Liver (tissue), 9 donors: ENCODE measurements around the gene CEP20. TPM values are rescaled to one million over a fixed set of nuclear protein-coding genes. Genes with fewer than 3 reads are reported as not detected.

Experiments used
- DNase-seq: peaks from one replicate; pipeline ENCODE4 v3.0.0-alpha.2; 2017; ENCODE audit warnings: low spot score
- H3K27ac ChIP-seq, 2 donors: one replicate each; pipeline ENCODE4 v1.7.0; 2013; ENCODE audit warnings: inconsistent platforms in 2 of 2, low read length in 2 of 2, control low read depth in 1 of 2, low read depth in 1 of 2, mild to moderate bottlenecking in 1 of 2
- H3K27me3 ChIP-seq, 4 donors: one replicate each; pipeline versions ENCODE4 v1.6.1 to v1.7.0; 2013; ENCODE audit warnings: low read length in 3 of 4, inconsistent platforms in 1 of 4, mild to moderate bottlenecking in 1 of 4, moderate library complexity in 1 of 4; ENCODE audit not compliant: control insufficient read depth in 4 of 4, insufficient read depth in 4 of 4
- H3K36me3 ChIP-seq, 4 donors: one replicate each; pipeline versions ENCODE4 v1.6.1 to v1.7.0; 2013; ENCODE audit warnings: low read length in 3 of 4, mild to moderate bottlenecking in 3 of 4, low read depth in 1 of 4, moderate library complexity in 1 of 4; ENCODE audit not compliant: control insufficient read depth in 4 of 4, insufficient read depth in 3 of 4
- H3K4me1 ChIP-seq, 4 donors: one replicate each; pipeline versions ENCODE4 v1.6.1 to v1.7.0; 2013; ENCODE audit warnings: low read length in 3 of 4, mild to moderate bottlenecking in 3 of 4, moderate library complexity in 1 of 4; ENCODE audit not compliant: control insufficient read depth in 4 of 4, insufficient read depth in 4 of 4
- H3K4me3 ChIP-seq, 3 donors: one replicate each; pipeline versions ENCODE4 v1.6.1 to v1.7.0; 2013; ENCODE audit warnings: low read length in 3 of 3, control low read depth in 1 of 3, low read depth in 1 of 3, mild to moderate bottlenecking in 1 of 3
- H3K9ac ChIP-seq, 2 donors: one replicate each; pipeline ENCODE4 v1.7.0; 2013; ENCODE audit warnings: low read length in 2 of 2, mild to moderate bottlenecking in 2 of 2, moderate library complexity in 2 of 2, control low read depth in 1 of 2, low read depth in 1 of 2
- H3K9me3 ChIP-seq, 4 donors: one replicate each; pipeline versions ENCODE4 v1.6.1 to v1.7.0; 2013; ENCODE audit warnings: low read length in 3 of 4; ENCODE audit not compliant: control insufficient read depth in 4 of 4
- CTCF ChIP-seq: fragments of 150-350 bp; IDR thresholded peaks from 2 replicates; pipeline ENCODE4 v1.5.1; 2017; ENCODE audit warnings: improper control_type of control experiment, low read depth, low read length; ENCODE audit not compliant: missing input control
- EGR1 ChIP-seq, 2 donors: IDR thresholded peaks; 2 replicates each; pipeline ENCODE4 v1.6.1; 2016 to 2018; ENCODE audit warnings: antibody characterized with exemption in 2 of 2, low read depth in 2 of 2
- FOXA1 ChIP-seq: IDR thresholded peaks from 2 replicates; pipeline ENCODE4 v1.6.1; 2016; ENCODE audit warnings: antibody characterized with exemption
- FOXA2 ChIP-seq: IDR thresholded peaks from 2 replicates; pipeline ENCODE4 v1.6.1; 2016; ENCODE audit warnings: antibody characterized with exemption
- GABPA ChIP-seq, 2 donors: IDR thresholded peaks in 1 of 2; conservative IDR thresholded peaks in 1 of 2; 2 replicates each; pipeline ENCODE4 v1.6.1; 2016; ENCODE audit warnings: antibody characterized with exemption in 2 of 2, mild to moderate bottlenecking in 1 of 2, moderate library complexity in 1 of 2
- HNF4A ChIP-seq, 2 donors: conservative IDR thresholded peaks; 2 replicates each; pipeline ENCODE4 v1.6.1; 2016; ENCODE audit warnings: antibody characterized with exemption in 2 of 2, mild to moderate bottlenecking in 2 of 2
- HNF4G ChIP-seq: IDR thresholded peaks from 2 replicates; pipeline ENCODE4 v1.6.1; 2016; ENCODE audit warnings: antibody characterized with exemption
- JUND ChIP-seq, 2 donors: IDR thresholded peaks; 2 replicates each; pipeline ENCODE4 v1.6.1; 2016; ENCODE audit warnings: antibody characterized with exemption in 2 of 2
- MAX ChIP-seq: IDR thresholded peaks from 2 replicates; pipeline ENCODE4 v1.6.1; 2016; ENCODE audit warnings: antibody characterized with exemption
- NR2F2 ChIP-seq: IDR thresholded peaks from 2 replicates; pipeline ENCODE4 v1.6.1; 2016; ENCODE audit warnings: antibody characterized with exemption
- RAD21 ChIP-seq, 2 donors: IDR thresholded peaks; 2 replicates each; pipeline ENCODE4 v1.6.1; 2016; ENCODE audit warnings: antibody characterized with exemption in 2 of 2, mild to moderate bottlenecking in 2 of 2
- REST ChIP-seq: IDR thresholded peaks from 2 replicates; pipeline ENCODE4 v1.6.1; 2016; ENCODE audit warnings: antibody characterized with exemption, mild to moderate bottlenecking
- RXRA ChIP-seq, 2 donors: IDR thresholded peaks; 2 replicates each; pipeline ENCODE4 v1.6.1; 2017 to 2018; ENCODE audit warnings: antibody characterized with exemption in 2 of 2, mild to moderate bottlenecking in 1 of 2
- SP1 ChIP-seq: IDR thresholded peaks from 2 replicates; pipeline ENCODE4 v1.6.1; 2018; ENCODE audit warnings: antibody characterized with exemption, mild to moderate bottlenecking
- TAF1 ChIP-seq: conservative IDR thresholded peaks from 2 replicates; pipeline ENCODE4 v1.6.1; 2016; ENCODE audit warnings: antibody characterized with exemption, mild to moderate bottlenecking
- YY1 ChIP-seq: IDR thresholded peaks from 2 replicates; pipeline ENCODE4 v1.6.1; 2016; ENCODE audit warnings: antibody characterized with exemption, mild to moderate bottlenecking
- WGBS: extraction: QIAGEN DNeasy Blood & Tissue Kit; methylation state at CpG from one replicate; pipeline ENCODE4 v1.1.7; 2013; 5-methylcytosine and 5-hydroxymethylcytosine counted together
- polyA plus RNA-seq, 2 donors: library from polyadenylated mRNA; stranded (reverse) in 1 of 2; unstranded in 1 of 2; fragments of 200-250 nt in 1 of 2; fragments of >200 nt in 1 of 2; fragmentation: Nextera tagmentation in 1 of 2; extraction: Ambion mirVana in 1 of 2; gene quantifications; one replicate each; pipeline versions ENCODE4 v1.2.1 to v1.2.3, GENCODE V29; 2013 to 2015
- total RNA-seq, 2 donors: library from RNA; depleted of rRNA; stranded (reverse); fragments of >200 nt; gene quantifications; one replicate each; pipeline ENCODE4 v1.2.3, GENCODE V29; 2014
- TF ChIP-seq, protein P1 (sequence below): IDR thresholded peaks from 2 replicates; pipeline ENCODE4 v1.6.1; 2016; ENCODE audit warnings: antibody characterized with exemption
- TF ChIP-seq, protein P2 (sequence below): IDR thresholded peaks from 2 replicates; pipeline ENCODE4 v1.6.1; 2016; ENCODE audit warnings: antibody characterized with exemption
- donor health status: healthy.
- donor health status: healthy.
- donor health status: healthy.
- donor health status: healthy.
- donor health status: healthy.

Gene CEP20
- total and polyA plus RNA-seq, 4 donors, result 10.7 to 19.2 (median 13.3) TPM

DNA sequence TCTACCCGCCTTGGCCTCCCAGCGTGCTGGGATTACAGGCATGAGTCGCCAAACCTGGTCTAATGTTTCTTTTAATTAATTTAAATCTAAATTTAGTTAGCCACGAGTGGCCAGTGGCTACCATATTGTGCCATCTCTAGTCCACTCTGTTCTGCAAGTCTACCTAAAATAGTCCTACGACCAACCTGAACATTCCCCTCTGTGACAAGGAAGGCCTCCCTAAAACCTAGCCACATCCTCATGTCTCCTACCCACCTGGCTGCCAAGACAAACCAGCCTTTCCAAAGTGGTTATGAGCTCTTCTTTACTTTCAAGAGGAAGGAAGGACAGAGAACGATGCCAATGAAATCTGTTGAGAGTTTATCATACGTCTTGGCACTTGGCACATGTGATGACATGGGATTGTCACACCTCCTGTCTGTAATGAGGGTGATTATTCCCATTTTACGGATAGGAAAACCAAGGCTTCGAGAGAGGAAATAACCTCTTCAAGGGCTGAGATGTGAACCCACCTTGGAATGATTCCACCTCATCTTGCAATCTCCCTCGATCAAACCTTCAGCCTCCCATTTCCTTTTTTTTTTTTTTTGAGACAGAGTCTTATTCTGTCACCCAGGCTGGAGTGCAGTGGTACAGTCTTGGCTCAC, 51.3 kb downstream of the CEP20 start:
- Histone ChIP-seq H3K4me3 (no peak overlapping the region), H3K4me1 (no peaks in the 10 kb centered on the region), H3K27me3 (no peaks in the 10 kb centered on the region), H3K9me3 (no peaks in the 10 kb centered on the region), H3K27ac (no peak overlapping the region), H3K36me3 (no peaks in the 10 kb centered on the region), H3K9ac (no peak overlapping the region)
- no peak for DNase-seq
- TF ChIP-seq, protein P1, sequence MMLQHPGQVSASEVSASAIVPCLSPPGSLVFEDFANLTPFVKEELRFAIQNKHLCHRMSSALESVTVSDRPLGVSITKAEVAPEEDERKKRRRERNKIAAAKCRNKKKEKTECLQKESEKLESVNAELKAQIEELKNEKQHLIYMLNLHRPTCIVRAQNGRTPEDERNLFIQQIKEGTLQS, result no peak
- TF ChIP-seq FOXA1 (no peak), TAF1 (no peak), CTCF (no peak), HNF4A (conservative IDR thresholded peaks at IDR 0.05) (no peak), GABPA (IDR thresholded peaks at IDR 0.05 in 1 of 2, conservative IDR thresholded peaks at IDR 0.05 in 1 of 2) (no peak), MAX (no peak), RAD21 (IDR thresholded peaks at IDR 0.05) (no peak), RXRA (IDR thresholded peaks at IDR 0.05) (no peak)
- WGBS, result 83% methylated on average over 10 of the region's 10 CpGs

GRCh38 chr16:15836074-15836473, 52.3 kb downstream of the CEP20 start:
- H3K36me3 ChIP-seq, result no peaks in the 10 kb centered on the region
- 86% methylated on average over 6 of the region's 6 CpGs for WGBS
- no peaks in the 10 kb centered on the region for H3K27me3 ChIP-seq
- H3K27ac ChIP-seq, result no peak overlapping the region
- no peaks in the 10 kb centered on the region for H3K9me3 ChIP-seq
- DNase-seq, result no peak
- H3K9ac ChIP-seq, result no peak overlapping the region
- TF ChIP-seq YY1, result no peak
- TF ChIP-seq JUND (IDR thresholded peaks at IDR 0.05), result no peak
- no peak for TF ChIP-seq FOXA2
- TF ChIP-seq REST, result no peak
- TF ChIP-seq MAX, result no peak
- TF ChIP-seq, protein P1, result no peak
- no peak for TF ChIP-seq NR2F2
- TF ChIP-seq RAD21 (IDR thresholded peaks at IDR 0.05), result no peak
- TF ChIP-seq, protein P2, sequence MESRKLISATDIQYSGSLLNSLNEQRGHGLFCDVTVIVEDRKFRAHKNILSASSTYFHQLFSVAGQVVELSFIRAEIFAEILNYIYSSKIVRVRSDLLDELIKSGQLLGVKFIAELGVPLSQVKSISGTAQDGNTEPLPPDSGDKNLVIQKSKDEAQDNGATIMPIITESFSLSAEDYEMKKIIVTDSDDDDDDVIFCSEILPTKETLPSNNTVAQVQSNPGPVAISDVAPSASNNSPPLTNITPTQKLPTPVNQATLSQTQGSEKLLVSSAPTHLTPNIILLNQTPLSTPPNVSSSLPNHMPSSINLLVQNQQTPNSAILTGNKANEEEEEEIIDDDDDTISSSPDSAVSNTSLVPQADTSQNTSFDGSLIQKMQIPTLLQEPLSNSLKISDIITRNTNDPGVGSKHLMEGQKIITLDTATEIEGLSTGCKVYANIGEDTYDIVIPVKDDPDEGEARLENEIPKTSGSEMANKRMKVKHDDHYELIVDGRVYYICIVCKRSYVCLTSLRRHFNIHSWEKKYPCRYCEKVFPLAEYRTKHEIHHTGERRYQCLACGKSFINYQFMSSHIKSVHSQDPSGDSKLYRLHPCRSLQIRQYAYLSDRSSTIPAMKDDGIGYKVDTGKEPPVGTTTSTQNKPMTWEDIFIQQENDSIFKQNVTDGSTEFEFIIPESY, result no peak
- no peak for TF ChIP-seq FOXA1
- no peak for TF ChIP-seq CTCF
- TF ChIP-seq HNF4G, result no peak
- no peak for TF ChIP-seq HNF4A (conservative IDR thresholded peaks at IDR 0.05)
- no peak for TF ChIP-seq TAF1
- no peak for TF ChIP-seq GABPA (IDR thresholded peaks at IDR 0.05 in 1 of 2, conservative IDR thresholded peaks at IDR 0.05 in 1 of 2)
- TF ChIP-seq RXRA (IDR thresholded peaks at IDR 0.05), result no peak
- TF ChIP-seq EGR1 (IDR thresholded peaks at IDR 0.05; ENCODE audit: low read depth in 2 of 2), result no peak
- no peak for TF ChIP-seq SP1
- H3K4me1 ChIP-seq, result no peaks in the 10 kb centered on the region
- H3K4me3 ChIP-seq, result no peak overlapping the region
